ENCODE data around the gene IRF6. TPM values are rescaled to one million over a fixed set of nuclear protein-coding genes. Genes with fewer than 3 reads are reported as not detected.
A peak's percentile ranks its signal among the peaks of the same experiment; 100 is the strongest.

IRF6 gene
- polyA plus RNA-seq, 1 of the 3 experiments (the other 2 are of a cell fraction) = 0.94 TPM

DNA sequence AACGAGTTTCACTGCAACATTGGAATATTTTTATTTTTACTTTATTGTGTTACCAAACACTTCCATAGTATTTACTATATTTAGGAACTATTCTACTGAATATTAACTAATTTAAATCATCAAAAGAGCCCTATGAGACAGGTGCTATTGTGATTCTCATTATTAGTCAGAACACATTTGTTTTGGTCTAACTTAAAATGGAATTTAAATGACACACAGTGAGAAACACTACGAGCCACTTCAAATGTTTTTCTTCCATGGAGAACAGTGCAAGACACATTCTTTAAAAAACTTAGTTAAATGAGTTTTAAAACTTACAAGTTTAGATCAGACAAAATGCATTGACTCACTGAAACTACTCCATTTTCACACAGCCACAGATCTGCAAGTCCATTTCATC lies 56.7 kb downstream of the IRF6 start:
- H3K36me3 ChIP-seq (replicated peaks in 1 of 2; ENCODE audit: control insufficient read depth in 1 of 2, insufficient read depth in 2 of 2, low read length in 1 of 2) = no peaks in the 10 kb centered on the region
- H3K27me3 ChIP-seq (ENCODE audit: insufficient read depth) = no peaks in the 10 kb centered on the region
- no peaks in the 10 kb centered on the region for H4K20me1 ChIP-seq (ENCODE audit: insufficient read depth)
- no peaks in the 10 kb centered on the region for H3K9me3 ChIP-seq
- peak overlapping the region; percentile 9; the same call in 1 of the 2 replicates for H2AFZ ChIP-seq (ENCODE audit: low read depth)
- no peak overlapping the region for H3K4me2 ChIP-seq
- POLR2A ChIA-PET = no interaction called here
- TF ChIP-seq MXI1 (IDR thresholded peaks at IDR 0.05; ENCODE audit: low read depth, low read length) = no peak
- no peak for TF ChIP-seq TEAD4 (IDR thresholded peaks at IDR 0.05; ENCODE audit: borderline replicate concordance, insufficient read depth)
- no peak for TF ChIP-seq NFIC (IDR thresholded peaks at IDR 0.05; ENCODE audit: borderline replicate concordance)
- no peak for TF ChIP-seq ELF1 (IDR thresholded peaks at IDR 0.05)
- TF ChIP-seq NRF1 (IDR thresholded peaks at IDR 0.05; ENCODE audit: low read depth, low read length) = no peak
- no peak for TF ChIP-seq TCF12 (IDR thresholded peaks at IDR 0.05)
- H3K9me2 ChIP-seq = no peaks in the 10 kb centered on the region
- H3K4me1 ChIP-seq (ENCODE audit: control insufficient read depth in 1 of 2, insufficient read depth in 2 of 2, low read depth in 1 of 2, low read length in 1 of 2) = peaks cover 9 to 16% of the 10 kb centered on the region in 2 experiments; a peak in 3 of 4 replicates
- CTCF ChIA-PET = interaction anchor here (0.8 to 1.2 kb wide), 3 partner anchors 19 to 111 kb away, joined by 3 read pairs; no protein-coding TSS in a partner anchor
- no peaks in the 10 kb centered on the region for H3K79me2 ChIP-seq (ENCODE audit: insufficient read depth)
- no peak overlapping the region for H3K27ac ChIP-seq (ENCODE audit: low read depth in 2 of 2, low read length in 1 of 2)
- H3K4me3 ChIP-seq (ENCODE audit: low read depth in 2 of 2, low read length in 1 of 2) = no peak overlapping the region
- DNase-seq = no peak
- H3F3A ChIP-seq (replicated peaks; ENCODE audit: insufficient read depth) = peaks cover 5% of the 10 kb centered on the region
- H3K9ac ChIP-seq = no peak overlapping the region
- 51% methylated on average over 2 of the region's 2 CpGs for WGBS (ENCODE audit: low lambda C conversion rate)

DNA sequence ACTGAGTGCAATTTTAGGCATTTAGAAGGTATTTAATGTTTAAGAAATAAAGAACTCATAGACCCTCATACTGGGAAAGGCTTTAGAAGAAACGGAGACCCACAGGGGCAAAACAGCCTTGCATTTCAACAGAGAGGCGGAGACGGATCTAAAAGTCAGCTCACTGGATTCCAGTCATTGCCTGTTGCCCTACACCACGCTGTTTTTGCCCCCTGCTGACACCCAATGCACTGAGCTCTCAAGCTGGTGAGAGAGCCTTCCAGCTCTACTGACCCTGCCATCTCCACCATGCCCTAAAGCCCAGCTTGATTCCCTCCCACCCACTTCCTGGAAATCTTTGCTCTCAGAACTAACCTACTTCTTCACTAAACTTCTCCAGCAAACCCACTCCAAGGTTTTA lies 57.3 kb downstream of the IRF6 start:
- no peak for DNase-seq
- 85% methylated on average over 4 of the region's 4 CpGs for whole genome bisulfite sequencing (ENCODE audit: low lambda C conversion rate)
- Histone ChIP-seq H2AFZ (ENCODE audit: low read depth) (no peak overlapping the region), H4K20me1 (ENCODE audit: insufficient read depth) (no peaks in the 10 kb centered on the region), H3K4me1 (ENCODE audit: control insufficient read depth in 1 of 2, insufficient read depth in 2 of 2, low read depth in 1 of 2, low read length in 1 of 2) (peaks cover 9 to 16% of the 10 kb centered on the region in 2 experiments; a peak in 3 of 4 replicates), H3F3A (replicated peaks; ENCODE audit: insufficient read depth) (peaks cover 5% of the 10 kb centered on the region), H3K9ac (no peak overlapping the region), H3K4me3 (ENCODE audit: low read depth in 2 of 2, low read length in 1 of 2) (no peak overlapping the region), H3K27ac (ENCODE audit: low read depth in 2 of 2, low read length in 1 of 2) (no peak overlapping the region), H3K27me3 (ENCODE audit: insufficient read depth) (no peaks in the 10 kb centered on the region), H3K9me2 (no peaks in the 10 kb centered on the region), H3K36me3 (replicated peaks in 1 of 2; ENCODE audit: control insufficient read depth in 1 of 2, insufficient read depth in 2 of 2, low read length in 1 of 2) (no peaks in the 10 kb centered on the region), H3K79me2 (ENCODE audit: insufficient read depth) (no peaks in the 10 kb centered on the region), H3K4me2 (no peak overlapping the region), H3K9me3 (no peaks in the 10 kb centered on the region)
- POLR2A ChIA-PET = no interaction called here
- TF ChIP-seq SMC3 (IDR thresholded peaks at IDR 0.05; ENCODE audit: low read depth, low read length) (no peak), NRF1 (IDR thresholded peaks at IDR 0.05; ENCODE audit: low read depth, low read length) (no peak), NFIC (IDR thresholded peaks at IDR 0.05; ENCODE audit: borderline replicate concordance) (no peak), ELF1 (IDR thresholded peaks at IDR 0.05) (no peak), POLR2AphosphoS5 (IDR thresholded peaks at IDR 0.05; ENCODE audit: low read depth, low read length) (no peak), GATA2 (CRISPR knock-in tag; IDR thresholded peaks at IDR 0.05) (no peak), MEF2A (IDR thresholded peaks at IDR 0.05; ENCODE audit: borderline replicate concordance, low read depth) (no peak)
- TF ChIP-seq, protein P1, sequence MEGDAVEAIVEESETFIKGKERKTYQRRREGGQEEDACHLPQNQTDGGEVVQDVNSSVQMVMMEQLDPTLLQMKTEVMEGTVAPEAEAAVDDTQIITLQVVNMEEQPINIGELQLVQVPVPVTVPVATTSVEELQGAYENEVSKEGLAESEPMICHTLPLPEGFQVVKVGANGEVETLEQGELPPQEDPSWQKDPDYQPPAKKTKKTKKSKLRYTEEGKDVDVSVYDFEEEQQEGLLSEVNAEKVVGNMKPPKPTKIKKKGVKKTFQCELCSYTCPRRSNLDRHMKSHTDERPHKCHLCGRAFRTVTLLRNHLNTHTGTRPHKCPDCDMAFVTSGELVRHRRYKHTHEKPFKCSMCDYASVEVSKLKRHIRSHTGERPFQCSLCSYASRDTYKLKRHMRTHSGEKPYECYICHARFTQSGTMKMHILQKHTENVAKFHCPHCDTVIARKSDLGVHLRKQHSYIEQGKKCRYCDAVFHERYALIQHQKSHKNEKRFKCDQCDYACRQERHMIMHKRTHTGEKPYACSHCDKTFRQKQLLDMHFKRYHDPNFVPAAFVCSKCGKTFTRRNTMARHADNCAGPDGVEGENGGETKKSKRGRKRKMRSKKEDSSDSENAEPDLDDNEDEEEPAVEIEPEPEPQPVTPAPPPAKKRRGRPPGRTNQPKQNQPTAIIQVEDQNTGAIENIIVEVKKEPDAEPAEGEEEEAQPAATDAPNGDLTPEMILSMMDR (IDR thresholded peaks at IDR 0.05) = no peak
- TF ChIP-seq, protein P2, sequence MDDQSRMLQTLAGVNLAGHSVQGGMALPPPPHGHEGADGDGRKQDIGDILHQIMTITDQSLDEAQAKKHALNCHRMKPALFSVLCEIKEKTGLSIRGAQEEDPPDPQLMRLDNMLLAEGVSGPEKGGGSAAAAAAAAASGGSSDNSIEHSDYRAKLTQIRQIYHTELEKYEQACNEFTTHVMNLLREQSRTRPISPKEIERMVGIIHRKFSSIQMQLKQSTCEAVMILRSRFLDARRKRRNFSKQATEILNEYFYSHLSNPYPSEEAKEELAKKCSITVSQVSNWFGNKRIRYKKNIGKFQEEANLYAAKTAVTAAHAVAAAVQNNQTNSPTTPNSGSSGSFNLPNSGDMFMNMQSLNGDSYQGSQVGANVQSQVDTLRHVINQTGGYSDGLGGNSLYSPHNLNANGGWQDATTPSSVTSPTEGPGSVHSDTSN (IDR thresholded peaks at IDR 0.05) = no peak
- CTCF ChIA-PET = interaction anchor here (0.8 to 1.2 kb wide), 3 partner anchors 20 to 74 kb away, joined by 3 read pairs; no protein-coding TSS in a partner anchor
